Measurements from ENCODE around the gene PEX13.

- no peak for TF ChIP-seq CTCF (conservative IDR thresholded peaks at IDR 0.05; ENCODE audit: low read depth, low read length)
- TF ChIP-seq, protein P1, sequence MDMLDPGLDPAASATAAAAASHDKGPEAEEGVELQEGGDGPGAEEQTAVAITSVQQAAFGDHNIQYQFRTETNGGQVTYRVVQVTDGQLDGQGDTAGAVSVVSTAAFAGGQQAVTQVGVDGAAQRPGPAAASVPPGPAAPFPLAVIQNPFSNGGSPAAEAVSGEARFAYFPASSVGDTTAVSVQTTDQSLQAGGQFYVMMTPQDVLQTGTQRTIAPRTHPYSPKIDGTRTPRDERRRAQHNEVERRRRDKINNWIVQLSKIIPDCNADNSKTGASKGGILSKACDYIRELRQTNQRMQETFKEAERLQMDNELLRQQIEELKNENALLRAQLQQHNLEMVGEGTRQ (IDR thresholded peaks at IDR 0.05; ENCODE audit: low read depth, low read length): no peak
- no peak for TF ChIP-seq RAD21 (IDR thresholded peaks at IDR 0.05; ENCODE audit: low read length)
- TF ChIP-seq MXI1 (IDR thresholded peaks at IDR 0.05; ENCODE audit: borderline replicate concordance, low read depth, low read length): no peak
- TF ChIP-seq RFX5 (IDR thresholded peaks at IDR 0.05; ENCODE audit: low read depth, low read length): no peak
- TF ChIP-seq RCOR1 (IDR thresholded peaks at IDR 0.05; ENCODE audit: insufficient replicate concordance, low read length): no peak
Measured at GRCh38 chr2:60974652-60975051, 42.9 kb upstream of the PEX13 start.
